ENCODE measurements around the gene ZMYND8.

- TF ChIP-seq CTCF (conservative IDR thresholded peaks at IDR 0.05 in 1 of 2, IDR thresholded peaks at IDR 0.05 in 1 of 2; ENCODE audit: low read depth in 1 of 2, low read length in 2 of 2) (no peak), EZH2 (IDR thresholded peaks at IDR 0.05; ENCODE audit: low read length, missing control alignments) (no peak)
Observed at GRCh38 chr20:47354464-47354713, 2.1 kb downstream of the ZMYND8 start.
